MM.1S (cell line): ENCODE results near the gene FANCL.
"Not testable (repeated sequence)": the region's sequence is repeated elsewhere in the genome, so short reads cannot be mapped to it uniquely, and the experiment has no call there.

Experiments
- DNase-seq: peaks from one replicate; pipeline ENCODE4 v3.0.0-alpha.2; 2015
- H2AFZ ChIP-seq: fragments of 300-600 bp; sonication (generic); 2 replicates; pipeline ENCODE4 v1.6.0; 2016; ENCODE audit warnings: antibody characterized with exemption, low read length
- H3F3A ChIP-seq: fragments of 300-600 bp; sonication (generic); 2 replicates; pipeline ENCODE4 v1.6.1; 2016; ENCODE audit warnings: mild to moderate bottlenecking, antibody characterized with exemption, low read length, moderate library complexity, mixed read lengths; ENCODE audit not compliant: insufficient read depth
- H3K27ac ChIP-seq: fragments of 300-600 bp; sonication (generic); 2 replicates; pipeline ENCODE4 v1.5.1; 2016; ENCODE audit warnings: mild to moderate bottlenecking, low read length
- H3K27me3 ChIP-seq: fragments of 300-600 bp; sonication (generic); replicated peaks from 2 replicates; pipeline ENCODE4 v1.6.0; 2016; ENCODE audit warnings: low read length; ENCODE audit not compliant: insufficient read depth
- H3K36me3 ChIP-seq: fragments of 300-600 bp; sonication (generic); replicated peaks from 2 replicates; pipeline ENCODE4 v1.6.1; 2016; ENCODE audit warnings: mild to moderate bottlenecking, low read length, mixed read lengths; ENCODE audit not compliant: insufficient read depth
- H3K4me1 ChIP-seq: fragments of 300-600 bp; sonication (generic); 2 replicates; pipeline ENCODE4 v1.6.1; 2016; ENCODE audit warnings: low read length, mixed read lengths
- H3K4me2 ChIP-seq: fragments of 300-600 bp; sonication (generic); 2 replicates; pipeline ENCODE4 v1.6.0; 2016; ENCODE audit warnings: low read depth, low read length
- H3K4me3 ChIP-seq: fragments of 300-600 bp; sonication (generic); 2 replicates; pipeline ENCODE4 v1.5.1; 2016; ENCODE audit warnings: low read length, mixed read lengths
- H3K79me2 ChIP-seq: fragments of 300-600 bp; sonication (generic); 2 replicates; pipeline ENCODE4 v1.6.1; 2016; ENCODE audit warnings: mixed run types, low read length, mixed read lengths
- H3K9ac ChIP-seq: fragments of 300-600 bp; sonication (generic); 2 replicates; pipeline ENCODE4 v1.6.1; 2016; ENCODE audit warnings: low read length, mixed read lengths
- H3K9me2 ChIP-seq: fragments of 300-600 bp; sonication (generic); replicated peaks from 2 replicates; pipeline ENCODE4 v1.6.1; 2016; ENCODE audit warnings: mild to moderate bottlenecking, low read length, mixed read lengths; ENCODE audit not compliant: insufficient read depth
- H3K9me3 ChIP-seq: fragments of 300-600 bp; sonication (generic); replicated peaks from 2 replicates; pipeline ENCODE4 v1.6.1; 2016; ENCODE audit warnings: mild to moderate bottlenecking, low read length, mixed read lengths; ENCODE audit not compliant: insufficient read depth
- H4K20me1 ChIP-seq: fragments of 300-600 bp; sonication (generic); 2 replicates; pipeline ENCODE4 v1.6.1; 2016; ENCODE audit warnings: mild to moderate bottlenecking, low read length, moderate library complexity, mixed read lengths; ENCODE audit not compliant: insufficient read depth
- CTCF ChIP-seq: fragments of 300-600 bp; sonication (generic); IDR thresholded peaks from 2 replicates; pipeline ENCODE4 v1.5.1; 2016; ENCODE audit warnings: antibody characterized with exemption, low read length, mixed read lengths
- EZH2 ChIP-seq: fragments of 300-600 bp; sonication (generic); optimal IDR thresholded peaks from 2 replicates; pipeline ENCODE3; 2017; ENCODE audit warnings: low read depth, mild to moderate bottlenecking, antibody characterized with exemption, low read length, mixed read lengths
- EZH2phosphoT487 ChIP-seq: fragments of 300-600 bp; sonication (generic); IDR thresholded peaks from 2 replicates; pipeline ENCODE4 v1.6.1; 2018; ENCODE audit warnings: antibody characterized with exemption, low read length

FANCL gene

GRCh38 chr2:58170334-58170933 is 70.7 kb downstream of the FANCL start:
- H3K4me2 ChIP-seq, H3K4me3 ChIP-seq, H3K27ac ChIP-seq, H3F3A ChIP-seq, H3K9me3 ChIP-seq, DNase-seq, H3K36me3 ChIP-seq, H3K4me1 ChIP-seq, H3K9ac ChIP-seq, H4K20me1 ChIP-seq, H3K79me2 ChIP-seq, H2AFZ ChIP-seq, H3K9me2 ChIP-seq, H3K27me3 ChIP-seq: not testable (repeated sequence)

GRCh38 chr2:58169845-58170244 is 71.3 kb downstream of the FANCL start:
- H3K9ac ChIP-seq, H3K27ac ChIP-seq, H3F3A ChIP-seq, H3K79me2 ChIP-seq, H2AFZ ChIP-seq, DNase-seq, H3K27me3 ChIP-seq, H3K4me3 ChIP-seq, H3K9me2 ChIP-seq, H3K4me2 ChIP-seq, H4K20me1 ChIP-seq, H3K4me1 ChIP-seq, H3K9me3 ChIP-seq, H3K36me3 ChIP-seq: not testable (repeated sequence)

- H3K27me3 ChIP-seq, H2AFZ ChIP-seq, H3K4me3 ChIP-seq, H3F3A ChIP-seq, H3K9me2 ChIP-seq, H3K9me3 ChIP-seq, H3K36me3 ChIP-seq, H4K20me1 ChIP-seq, H3K79me2 ChIP-seq, H3K4me1 ChIP-seq, DNase-seq, H3K9ac ChIP-seq, H3K4me2 ChIP-seq, H3K27ac ChIP-seq: not testable (repeated sequence)
Measured at GRCh38 chr2:58168130-58168529, 73.0 kb downstream of the FANCL start.

- no peaks in the 10 kb centered on the region for H3K4me1 ChIP-seq
- no peak overlapping the region for H3K4me3 ChIP-seq
- H3K27ac ChIP-seq = no peak overlapping the region
- H3K9me2 ChIP-seq = no peaks in the 10 kb centered on the region
- H3K9me3 ChIP-seq = no peaks in the 10 kb centered on the region
- no peak overlapping the region for H3K4me2 ChIP-seq
- H3K9ac ChIP-seq = no peak overlapping the region
- TF ChIP-seq EZH2 (no peak), CTCF (no peak), EZH2phosphoT487 (no peak)
- no peaks in the 10 kb centered on the region for H3K79me2 ChIP-seq
- no peaks in the 10 kb centered on the region; the same call in none of the 2 replicates for H3K36me3 ChIP-seq
- H3K27me3 ChIP-seq = no peaks in the 10 kb centered on the region
- DNase-seq = no peak
- H4K20me1 ChIP-seq = no peaks in the 10 kb centered on the region
- no peaks in the 10 kb centered on the region; the same call in 1 of the 2 replicates for H3F3A ChIP-seq
- no peak overlapping the region for H2AFZ ChIP-seq
Measured at GRCh38 chr2:58163913-58164312, 77.2 kb downstream of the FANCL start.

- no peaks in the 10 kb centered on the region; the same call in none of the 2 replicates for H3K36me3 ChIP-seq
- no peak overlapping the region for H3K4me3 ChIP-seq
Measured at GRCh38 chr2:58158481-58158880, 82.6 kb downstream of the FANCL start.

More at GRCh38 chr2:58158481-58158880, 82.6 kb downstream of the FANCL start:
- Histone ChIP-seq H3F3A (no peaks in the 10 kb centered on the region), H3K9ac (no peak overlapping the region), H3K9me2 (no peaks in the 10 kb centered on the region), H3K4me2 (no peak overlapping the region), H3K4me1 (no peaks in the 10 kb centered on the region), H3K9me3 (no peaks in the 10 kb centered on the region), H2AFZ (no peak overlapping the region), H3K27ac (no peak overlapping the region), H3K27me3 (no peaks in the 10 kb centered on the region), H3K79me2 (no peaks in the 10 kb centered on the region), H4K20me1 (no peaks in the 10 kb centered on the region)
- TF ChIP-seq CTCF = no peak
- no peak for TF ChIP-seq EZH2
- no peak for TF ChIP-seq EZH2phosphoT487
- DNase-seq = no peak
